Raji (cell line): ENCODE data around the gene PADI2.

Source experiments
- POLR2A ChIP-seq: IDR thresholded peaks from 2 replicates; pipeline ENCODE4 v1.6.1; 2011; ENCODE audit warnings: low read depth, low read length, control low read depth; ENCODE audit not compliant: insufficient read depth

The PADI2 gene

GRCh38 chr1:17148950-17149608 is 29.8 kb upstream of the PADI2 start:
- no peak for TF ChIP-seq POLR2A

GRCh38 chr1:17145648-17146047 is 26.4 kb upstream of the PADI2 start:
- no peak for TF ChIP-seq POLR2A

- TF ChIP-seq POLR2A = no peak
Observed at GRCh38 chr1:17143760-17144159, 24.5 kb upstream of the PADI2 start.

GRCh38 chr1:17141441-17142197 is 22.4 kb upstream of the PADI2 start:
- no peak for TF ChIP-seq POLR2A

- TF ChIP-seq POLR2A = no peak
Observed at GRCh38 chr1:17140279-17140678, 21.0 kb upstream of the PADI2 start.

GRCh38 chr1:17139637-17140036 is 20.4 kb upstream of the PADI2 start:
- TF ChIP-seq POLR2A = no peak

- TF ChIP-seq POLR2A = no peak
Observed at GRCh38 chr1:17137441-17137840, 18.2 kb upstream of the PADI2 start.

- TF ChIP-seq POLR2A = no peak
Observed at GRCh38 chr1:17136936-17137335, 17.7 kb upstream of the PADI2 start.

GRCh38 chr1:17136145-17136544 is 16.9 kb upstream of the PADI2 start:
- no peak for TF ChIP-seq POLR2A

GRCh38 chr1:17135530-17135929 is 16.3 kb upstream of the PADI2 start:
- no peak for TF ChIP-seq POLR2A

- TF ChIP-seq POLR2A = no peak
Observed at GRCh38 chr1:17134724-17135123, 15.5 kb upstream of the PADI2 start.

- TF ChIP-seq POLR2A = no peak
Observed at GRCh38 chr1:17134034-17134433, 14.8 kb upstream of the PADI2 start.

GRCh38 chr1:17130138-17130635 is 10.9 kb upstream of the PADI2 start:
- no peak for TF ChIP-seq POLR2A

- no peak for TF ChIP-seq POLR2A
Observed at GRCh38 chr1:17128361-17128760, 9.1 kb upstream of the PADI2 start.

GRCh38 chr1:17125756-17126237 is 6.5 kb upstream of the PADI2 start:
- TF ChIP-seq POLR2A = no peak

GRCh38 chr1:17123196-17124045 is 4.2 kb upstream of the PADI2 start:
- no peak for TF ChIP-seq POLR2A

GRCh38 chr1:17122521-17123164 is 3.4 kb upstream of the PADI2 start:
- TF ChIP-seq POLR2A = no peak
